GM19395 (cell line): ENCODE results near the gene SIT1.
A peak's percentile ranks its signal among the peaks of the same experiment; 100 is the strongest.

Experiments
- ATAC-seq: cut with Tn5 transposase; IDR thresholded peaks from one replicate; pipeline ENCODE4 v1.9.1; 2021; ENCODE audit warnings: mild to moderate bottlenecking, moderate library complexity; ENCODE audit not compliant: unreplicated experiment

The SIT1 gene

GRCh38 chr9:35682520-35683315 lies 32.0 kb upstream of the SIT1 start:
- ATAC-seq: no peak

DNA sequence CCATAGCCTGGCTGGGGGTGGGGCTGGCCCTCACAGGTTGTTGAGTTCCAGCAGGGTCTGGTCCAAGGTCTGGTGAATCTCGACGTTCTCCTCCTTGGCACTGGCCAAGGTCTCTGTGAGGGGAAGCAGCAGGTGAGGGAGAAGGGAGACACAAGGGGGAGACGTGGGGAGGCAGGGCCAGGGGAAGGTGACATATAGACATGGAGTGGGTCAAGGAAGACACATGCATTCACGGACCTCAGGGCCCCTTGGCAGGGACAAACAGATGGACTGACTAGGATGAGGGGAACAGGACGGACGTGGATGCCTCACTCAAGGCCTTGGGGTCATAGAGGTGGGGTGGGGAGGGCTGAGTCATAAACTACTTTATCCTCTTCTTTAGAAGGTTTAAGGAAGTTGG lies 31.3 kb upstream of the SIT1 start:
- ATAC-seq: no peak

DNA sequence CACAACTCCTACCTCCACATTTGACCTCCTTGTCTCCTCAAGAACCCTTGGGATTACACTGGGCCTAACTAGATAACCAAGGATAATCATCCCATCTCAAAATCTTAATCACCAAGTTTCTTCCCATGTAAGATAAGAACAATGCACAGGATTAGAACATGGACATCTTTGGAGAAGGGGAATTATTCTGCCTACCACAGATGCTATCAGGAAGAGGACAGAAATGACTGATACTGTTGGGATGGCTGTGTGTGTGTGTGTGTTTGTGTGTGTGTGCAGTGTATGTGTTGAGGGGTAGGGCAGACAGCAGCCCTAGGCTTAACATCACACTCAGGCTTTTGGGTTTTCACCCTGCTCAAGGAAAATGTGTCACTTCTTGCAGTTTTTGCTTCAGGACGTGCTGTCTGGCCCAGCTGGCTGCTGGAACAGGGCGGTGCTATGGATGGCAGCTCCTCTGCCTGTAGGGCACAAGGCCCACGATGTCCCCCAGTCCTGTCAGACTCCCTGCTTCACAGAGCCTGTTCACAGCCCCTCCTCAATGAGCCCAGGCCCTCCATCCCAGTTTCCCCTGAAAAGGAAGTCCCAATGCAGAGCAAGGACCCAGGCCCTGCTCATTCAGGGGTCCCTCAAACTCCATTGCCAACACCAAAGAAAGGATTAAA lies 30.7 kb upstream of the SIT1 start:
- ATAC-seq: no peak

- no peak for ATAC-seq
Measured at GRCh38 chr9:35680331-35681105, 29.8 kb upstream of the SIT1 start.

DNA sequence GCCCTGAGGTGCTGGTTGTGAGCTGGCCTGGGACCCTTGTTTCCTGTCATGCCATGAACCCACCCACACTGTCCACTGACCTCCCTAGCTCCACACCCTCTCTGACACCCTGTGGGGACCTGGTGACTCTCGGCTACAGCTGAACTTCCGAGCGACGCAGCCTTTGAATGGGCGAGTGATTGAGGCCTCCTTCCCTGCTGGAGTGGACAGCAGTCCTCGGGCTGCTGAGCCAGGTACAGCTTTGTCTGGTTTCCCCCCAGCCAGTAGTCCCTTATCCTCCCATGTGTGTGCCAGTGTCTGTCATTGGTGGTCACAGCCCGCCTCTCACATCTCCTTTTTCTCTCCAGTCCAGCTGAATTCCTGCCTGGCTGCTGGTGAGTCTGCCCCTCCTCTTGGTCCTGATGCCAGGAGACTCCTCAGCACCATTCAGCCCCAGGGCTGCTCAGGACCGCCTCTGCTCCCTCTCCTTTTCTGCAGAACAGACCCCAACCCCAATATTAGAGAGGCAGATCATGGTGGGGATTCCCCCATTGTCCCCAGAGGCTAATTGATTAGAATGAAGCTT lies 29.1 kb upstream of the SIT1 start:
- no peak for ATAC-seq

GRCh38 chr9:35679091-35679490 lies 28.4 kb upstream of the SIT1 start:
- ATAC-seq: no peak

GRCh38 chr9:35675732-35676392 lies 25.1 kb upstream of the SIT1 start:
- ATAC-seq: no peak

GRCh38 chr9:35675204-35675603 lies 24.5 kb upstream of the SIT1 start:
- ATAC-seq: no peak

GRCh38 chr9:35674025-35674361 lies 23.3 kb upstream of the SIT1 start:
- ATAC-seq: no peak

DNA sequence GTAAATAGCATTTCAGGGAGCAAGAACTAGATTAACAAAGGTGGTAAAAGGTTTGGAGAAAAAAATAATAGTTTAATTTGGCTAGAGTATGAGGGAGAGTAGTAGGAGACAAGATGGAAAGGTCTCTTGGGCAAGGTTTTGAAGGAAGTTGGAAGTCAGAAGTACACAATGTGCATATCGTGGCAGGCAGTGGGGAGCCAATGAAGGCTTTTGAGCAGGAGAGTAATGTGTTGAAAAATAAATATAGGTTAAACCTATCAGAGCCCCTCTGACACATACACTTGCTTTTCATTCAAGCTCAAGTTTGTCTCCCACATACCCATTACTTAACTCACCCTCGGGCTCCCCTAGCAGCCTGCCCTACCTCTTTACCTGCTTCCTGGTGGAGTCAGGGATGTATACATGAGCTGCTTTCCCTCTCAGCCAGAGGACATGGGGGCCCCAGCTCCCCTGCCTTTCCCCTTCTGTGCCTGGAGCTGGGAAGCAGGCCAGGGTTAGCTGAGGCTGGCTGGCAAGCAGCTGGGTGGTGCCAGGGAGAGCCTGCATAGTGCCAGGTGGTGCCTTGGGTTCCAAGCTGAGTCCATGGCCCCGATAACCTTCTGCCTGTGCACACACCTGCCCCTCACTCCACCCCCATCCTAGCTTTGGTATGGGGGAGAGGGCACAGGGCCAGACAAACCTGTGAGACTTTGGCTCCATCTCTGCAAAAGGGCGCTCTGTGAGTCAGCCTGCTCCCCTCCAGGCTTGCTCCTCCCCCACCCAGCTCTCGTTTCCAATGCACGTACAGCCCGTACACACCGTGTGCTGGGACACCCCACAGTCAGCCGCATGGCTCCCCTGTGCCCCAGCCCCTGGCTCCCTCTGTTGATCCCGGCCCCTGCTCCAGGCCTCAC lies 22.6 kb upstream of the SIT1 start, which contains the start of gene CA9:
Gene CA9, plus strand, starts transcription at position 797 of the 893 bp plus-strand sequence. Its CDS starts 32 bp downstream, at position 829.
- no peak for ATAC-seq

- ATAC-seq: no peak
Measured at GRCh38 chr9:35669331-35670145, 18.8 kb upstream of the SIT1 start.

GRCh38 chr9:35667939-35668338 lies 17.2 kb upstream of the SIT1 start:
- ATAC-seq: no peak

DNA sequence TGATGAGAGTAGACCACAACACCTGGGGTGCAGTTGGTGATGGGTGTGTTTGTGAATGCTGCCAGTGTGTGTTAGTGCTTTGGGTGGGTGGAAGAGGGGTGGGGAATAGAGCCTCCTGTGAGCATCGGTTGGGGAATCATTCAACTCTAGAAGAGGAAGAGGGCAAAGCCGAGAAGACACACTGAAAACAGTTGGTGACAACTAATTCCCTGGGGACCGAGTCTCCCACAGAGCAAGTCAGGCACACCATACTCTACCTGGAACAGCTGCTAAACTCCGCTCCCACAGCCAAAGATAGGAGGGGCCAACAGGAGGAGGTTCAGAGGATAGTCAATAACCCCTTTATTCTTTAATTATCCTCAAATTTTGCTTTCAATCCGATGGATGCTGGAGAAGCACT lies 15.8 kb upstream of the SIT1 start:
- no peak for ATAC-seq

GRCh38 chr9:35666045-35666444 lies 15.3 kb upstream of the SIT1 start:
- no peak for ATAC-seq

DNA sequence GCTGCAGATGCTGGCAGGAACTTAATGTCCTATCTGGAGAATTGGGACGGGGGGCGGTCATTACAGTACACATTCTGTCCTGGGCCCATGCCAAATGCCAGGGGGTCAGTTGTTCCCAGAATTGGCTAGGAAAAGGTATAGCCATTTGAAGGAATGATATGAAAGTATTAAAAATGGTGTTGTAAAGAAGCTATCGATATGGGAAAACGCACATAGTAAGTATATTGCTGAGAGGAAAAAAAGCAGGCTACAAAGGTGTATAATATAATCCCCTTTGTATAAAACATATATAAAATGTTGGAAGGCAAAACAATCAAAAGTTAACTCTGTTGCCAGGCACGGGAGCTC lies 14.7 kb upstream of the SIT1 start:
- no peak for ATAC-seq

- ATAC-seq: peak; percentile 87
Measured at GRCh38 chr9:35664531-35665470, 14.1 kb upstream of the SIT1 start, which contains the start of gene ARHGEF39. TSS of gene ARHGEF39 (minus strand) at chr9:35665195. CDS start at chr9:35665169, 26 bp downstream.

DNA sequence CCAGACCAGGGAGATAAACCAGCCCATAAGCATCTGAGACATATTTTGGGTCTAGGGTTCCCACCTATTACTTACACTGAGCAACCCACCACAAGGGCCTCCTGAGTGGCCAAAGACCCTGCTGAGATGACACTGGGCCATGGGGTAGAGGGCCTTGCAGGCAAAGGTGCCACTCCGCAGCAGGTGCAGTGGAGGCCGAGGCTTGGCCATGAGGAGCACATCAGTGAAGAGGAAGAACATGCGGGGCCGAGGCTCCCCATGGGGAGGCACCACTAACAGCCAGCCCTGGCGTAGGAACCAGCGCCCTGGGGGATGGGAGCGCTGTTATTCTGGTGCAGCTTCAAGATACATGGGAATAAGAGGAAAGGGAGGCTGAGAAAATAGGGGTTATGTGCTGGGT lies 11.7 kb upstream of the SIT1 start:
- no peak for ATAC-seq

DNA sequence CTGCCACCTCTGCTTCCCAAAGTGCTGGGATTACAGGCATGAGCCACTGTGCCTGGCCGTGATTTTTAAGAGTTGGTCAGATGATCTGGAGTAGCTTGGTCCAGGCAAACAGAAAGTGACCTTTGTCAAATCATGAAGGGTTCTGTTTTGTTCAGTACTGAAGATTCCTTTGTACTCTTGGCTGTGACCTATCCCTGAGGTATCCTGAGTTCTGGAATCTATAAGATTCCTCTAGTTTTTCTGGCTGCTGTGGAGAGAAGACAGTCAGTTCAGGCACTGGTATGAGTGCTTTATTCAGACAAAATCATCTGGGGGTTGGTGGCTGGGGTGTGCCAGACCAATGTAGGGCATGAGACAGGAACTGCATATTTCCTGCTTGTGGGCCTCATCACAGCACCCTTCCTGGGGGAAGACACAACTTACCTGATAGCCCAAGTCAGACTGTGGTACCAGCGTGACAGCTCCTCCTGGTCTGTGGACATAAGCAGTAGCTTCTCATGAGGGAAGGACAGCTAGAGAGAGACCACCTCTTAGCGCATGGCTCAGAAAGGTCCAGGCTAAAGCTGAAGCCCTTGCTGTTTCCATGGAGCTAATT lies 11.1 kb upstream of the SIT1 start:
- ATAC-seq: no peak
